CD14-positive monocyte (primary cell): ENCODE results near the gene PRSS3. TPM values are rescaled to one million over a fixed set of nuclear protein-coding genes. Genes with fewer than 3 reads are reported as not detected.

Source experiments
- DNase-seq, 3 donors: peaks; one replicate each; pipeline ENCODE4 v3.0.0-alpha.2; 2011 to 2022
- H2AFZ ChIP-seq: 2 replicates; pipeline ENCODE4 v1.6.0; 2012; ENCODE audit warnings: mild to moderate bottlenecking, low read depth, low read length, inconsistent platforms; ENCODE audit not compliant: insufficient read depth, poor library complexity, severe bottlenecking
- H3K27ac ChIP-seq, 2 donors: 1 replicate in 1 of 2; 2 replicates in 1 of 2; pipeline ENCODE4 v1.5.1; 2012 to 2013; ENCODE audit warnings: low read length in 2 of 2, control low read depth in 1 of 2, inconsistent platforms in 1 of 2, low read depth in 1 of 2, mild to moderate bottlenecking in 1 of 2
- H3K27me3 ChIP-seq, 2 donors: one replicate each; pipeline versions ENCODE4 v1.6.0 to v1.6.1; 2011 to 2013; ENCODE audit warnings: low read length in 2 of 2; ENCODE audit not compliant: control insufficient read depth in 2 of 2, insufficient read depth in 2 of 2
- H3K36me3 ChIP-seq, 2 donors: replicated peaks in 1 of 2; 1 replicate in 1 of 2; 2 replicates in 1 of 2; pipeline versions ENCODE4 v1.5.1 to v1.6.1; 2012 to 2013; ENCODE audit warnings: low read length in 2 of 2, control low read depth in 1 of 2, inconsistent platforms in 1 of 2, mild to moderate bottlenecking in 1 of 2; ENCODE audit not compliant: insufficient read depth in 2 of 2, control insufficient read depth in 1 of 2
- H3K4me1 ChIP-seq, 2 donors: 1 replicate in 1 of 2; 2 replicates in 1 of 2; pipeline versions ENCODE4 v1.5.1 to v1.6.1; 2012 to 2013; ENCODE audit warnings: low read length in 2 of 2, control low read depth in 1 of 2, inconsistent platforms in 1 of 2, mild to moderate bottlenecking in 1 of 2, moderate library complexity in 1 of 2; ENCODE audit not compliant: insufficient read depth in 2 of 2, control insufficient read depth in 1 of 2
- H3K4me2 ChIP-seq: replicated peaks from 2 replicates; pipeline ENCODE3; 2012; ENCODE audit warnings: low read length, moderate library complexity, mild to moderate bottlenecking; ENCODE audit not compliant: poor library complexity, severe bottlenecking; ENCODE audit errors: extremely low read depth
- H3K4me3 ChIP-seq, 3 experiments: fragments of 200-600 bp in 1 of 3; sonication (generic) in 1 of 3; replicated peaks in 1 of 3; 1 replicate in 2 of 3; 2 replicates in 1 of 3; pipeline ENCODE4 v1.5.1; 2011 to 2013; ENCODE audit warnings: low read length in 3 of 3, mild to moderate bottlenecking in 3 of 3, control low read depth in 2 of 3, low read depth in 2 of 3, inconsistent platforms in 1 of 3, moderate library complexity in 1 of 3
- H3K79me2 ChIP-seq: 2 replicates; pipeline ENCODE4 v1.6.0; 2012; ENCODE audit warnings: mild to moderate bottlenecking, control low read depth, inconsistent platforms, low read length, moderate library complexity; ENCODE audit not compliant: insufficient read depth
- H3K9ac ChIP-seq: 2 replicates; pipeline ENCODE4 v1.6.0; 2017; ENCODE audit warnings: low read length, mild to moderate bottlenecking; ENCODE audit not compliant: insufficient read depth, poor library complexity, severe bottlenecking
- H3K9me3 ChIP-seq, 2 donors: replicated peaks in 1 of 2; 1 replicate in 1 of 2; 2 replicates in 1 of 2; pipeline versions ENCODE4 v1.5.1 to v1.6.1; 2012 to 2013; ENCODE audit warnings: low read length in 2 of 2, control low read depth in 1 of 2; ENCODE audit not compliant: control insufficient read depth in 1 of 2, insufficient read depth in 1 of 2
- H4K20me1 ChIP-seq: 2 replicates; pipeline ENCODE4 v1.6.0; 2012; ENCODE audit warnings: mild to moderate bottlenecking, low read length, control low read depth, moderate library complexity; ENCODE audit not compliant: insufficient read depth
- H3K27ac Mint-ChIP-seq, 7 donors: one replicate each; pipeline ENCODE4 v1.8.0; 2020; ENCODE audit warnings: mild to moderate bottlenecking in 7 of 7, mixed read lengths in 7 of 7, moderate library complexity in 6 of 7, inconsistent platforms in 2 of 7
- H3K27me3 Mint-ChIP-seq, 3 donors: one replicate each; pipeline ENCODE4 v1.8.0; 2021 to 2022; ENCODE audit warnings: low read depth in 3 of 3, mild to moderate bottlenecking in 3 of 3, mixed read lengths in 3 of 3, moderate library complexity in 3 of 3, inconsistent platforms in 1 of 3
- H3K36me3 Mint-ChIP-seq, 2 donors: one replicate each; pipeline ENCODE4 v1.8.0; 2020; ENCODE audit warnings: mixed read lengths in 2 of 2, inconsistent platforms in 1 of 2, mild to moderate bottlenecking in 1 of 2
- H3K4me1 Mint-ChIP-seq: one replicate; pipeline ENCODE4 v1.8.0; 2020; ENCODE audit warnings: mild to moderate bottlenecking, mixed read lengths
- H3K4me3 Mint-ChIP-seq, 2 donors: one replicate each; pipeline ENCODE4 v1.8.0; 2020; ENCODE audit warnings: mild to moderate bottlenecking in 2 of 2, mixed read lengths in 2 of 2, moderate library complexity in 1 of 2
- H3K9me3 Mint-ChIP-seq, 7 donors: one replicate each; pipeline ENCODE4 v1.8.0; 2020 to 2022; ENCODE audit warnings: mixed read lengths in 7 of 7, mild to moderate bottlenecking in 6 of 7, moderate library complexity in 6 of 7, inconsistent platforms in 2 of 7
- WGBS: methylation state at CpG from one replicate; pipeline ENCODE4 v1.1.5; 2013; ENCODE audit warnings: missing lambda C conversion rate; ENCODE audit not compliant: insufficient coverage; 5-methylcytosine and 5-hydroxymethylcytosine counted together
- intact Hi-C, 2 donors: fragments of 100-400 bp; cut with micrococcal nuclease; formaldehyde crosslinking; loops; one replicate each; pipeline versions ENCODE4 v1.15.0 to v1.15.1; 2023
- polyA plus RNA-seq, 3 donors: library from polyadenylated mRNA; depleted of rRNA in 1 of 3; unstranded in 2 of 3; stranded (reverse) in 1 of 3; fragments of 300-500 nt in 2 of 3; fragments of >200 nt in 1 of 3; fragmentation: Illumina TruSeq in 2 of 3; gene quantifications; 1 replicate in 2 of 3; 2 replicates in 1 of 3; pipeline ENCODE4 v1.2.3, GENCODE V29; 2012 to 2021
- TF ChIP-seq, protein P1 (sequence below): fragments of 200-600 bp; IDR thresholded peaks from one replicate; pipeline ENCODE4 v1.8.0; 2022; ENCODE audit warnings: antibody characterized with exemption, mild to moderate bottlenecking

PRSS3 gene
- polyA plus RNA-seq, 3 donors, result not detected

DNA sequence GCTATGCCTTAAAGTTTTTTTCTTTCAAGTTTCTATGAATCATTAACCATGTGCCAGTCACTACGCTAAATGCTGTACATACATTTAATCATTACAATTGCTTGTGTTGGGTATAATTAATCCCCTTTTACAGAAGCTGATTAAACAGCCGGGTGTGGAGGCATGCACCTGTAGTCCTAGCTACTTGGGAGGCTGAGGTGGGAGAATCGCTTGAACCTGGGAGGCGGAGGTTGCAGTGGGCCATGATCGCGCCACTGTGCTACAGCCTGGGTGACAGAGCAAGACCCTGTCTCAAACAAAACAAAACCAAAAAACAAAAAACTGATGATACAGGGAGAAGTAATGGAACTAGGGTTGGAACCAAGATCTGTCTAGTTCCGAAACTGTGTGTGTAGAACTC lies 20.4 kb downstream of the PRSS3 start:
- DNase-seq, result no peak
- TF ChIP-seq, protein P1, sequence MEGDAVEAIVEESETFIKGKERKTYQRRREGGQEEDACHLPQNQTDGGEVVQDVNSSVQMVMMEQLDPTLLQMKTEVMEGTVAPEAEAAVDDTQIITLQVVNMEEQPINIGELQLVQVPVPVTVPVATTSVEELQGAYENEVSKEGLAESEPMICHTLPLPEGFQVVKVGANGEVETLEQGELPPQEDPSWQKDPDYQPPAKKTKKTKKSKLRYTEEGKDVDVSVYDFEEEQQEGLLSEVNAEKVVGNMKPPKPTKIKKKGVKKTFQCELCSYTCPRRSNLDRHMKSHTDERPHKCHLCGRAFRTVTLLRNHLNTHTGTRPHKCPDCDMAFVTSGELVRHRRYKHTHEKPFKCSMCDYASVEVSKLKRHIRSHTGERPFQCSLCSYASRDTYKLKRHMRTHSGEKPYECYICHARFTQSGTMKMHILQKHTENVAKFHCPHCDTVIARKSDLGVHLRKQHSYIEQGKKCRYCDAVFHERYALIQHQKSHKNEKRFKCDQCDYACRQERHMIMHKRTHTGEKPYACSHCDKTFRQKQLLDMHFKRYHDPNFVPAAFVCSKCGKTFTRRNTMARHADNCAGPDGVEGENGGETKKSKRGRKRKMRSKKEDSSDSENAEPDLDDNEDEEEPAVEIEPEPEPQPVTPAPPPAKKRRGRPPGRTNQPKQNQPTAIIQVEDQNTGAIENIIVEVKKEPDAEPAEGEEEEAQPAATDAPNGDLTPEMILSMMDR, result no peak
- H3K4me3 ChIP-seq, result peak overlapping the region in 1 of 3 experiments; percentile 91
- peak overlapping the region in 1 of 2 donors; percentile 77 for H3K4me3 Mint-ChIP-seq
- intact Hi-C loops, result loop anchor here in 1 of 2 donors (5.0 kb wide), 1 partner anchor 37 kb away; no protein-coding TSS in a partner anchor
- peak overlapping the region; percentile 99 for H3K27ac ChIP-seq
- H3K4me1 ChIP-seq, result peaks cover 41 to 56% of the 10 kb centered on the region in 2 donors
- H3K9me3 ChIP-seq, result no peaks in the 10 kb centered on the region
- peaks cover 4 to 8% of the 10 kb centered on the region in 2 donors for H3K36me3 Mint-ChIP-seq
- no peaks in the 10 kb centered on the region for H3K36me3 ChIP-seq
- peak overlapping the region; percentile 93 for H3K4me2 ChIP-seq
- H3K9me3 Mint-ChIP-seq, result peaks cover 0 to 3% (median 0%) of the 10 kb centered on the region in 7 donors
- peaks cover 46% of the 10 kb centered on the region for H3K4me1 Mint-ChIP-seq
- H4K20me1 ChIP-seq, result no peaks in the 10 kb centered on the region
- peaks cover 53% of the 10 kb centered on the region for H3K79me2 ChIP-seq
- peaks cover 0 to 4% (median 0%) of the 10 kb centered on the region in 3 donors for H3K27me3 Mint-ChIP-seq
- WGBS, result no CpG with 5 or more reads among the region's 7 CpGs
- H3K27me3 ChIP-seq, result no peaks in the 10 kb centered on the region
- peak overlapping the region; percentile 100 for H3K9ac ChIP-seq
- peak overlapping the region; percentile 97 to 99 (median 98) for H3K27ac Mint-ChIP-seq
- no peak overlapping the region for H2AFZ ChIP-seq

DNA sequence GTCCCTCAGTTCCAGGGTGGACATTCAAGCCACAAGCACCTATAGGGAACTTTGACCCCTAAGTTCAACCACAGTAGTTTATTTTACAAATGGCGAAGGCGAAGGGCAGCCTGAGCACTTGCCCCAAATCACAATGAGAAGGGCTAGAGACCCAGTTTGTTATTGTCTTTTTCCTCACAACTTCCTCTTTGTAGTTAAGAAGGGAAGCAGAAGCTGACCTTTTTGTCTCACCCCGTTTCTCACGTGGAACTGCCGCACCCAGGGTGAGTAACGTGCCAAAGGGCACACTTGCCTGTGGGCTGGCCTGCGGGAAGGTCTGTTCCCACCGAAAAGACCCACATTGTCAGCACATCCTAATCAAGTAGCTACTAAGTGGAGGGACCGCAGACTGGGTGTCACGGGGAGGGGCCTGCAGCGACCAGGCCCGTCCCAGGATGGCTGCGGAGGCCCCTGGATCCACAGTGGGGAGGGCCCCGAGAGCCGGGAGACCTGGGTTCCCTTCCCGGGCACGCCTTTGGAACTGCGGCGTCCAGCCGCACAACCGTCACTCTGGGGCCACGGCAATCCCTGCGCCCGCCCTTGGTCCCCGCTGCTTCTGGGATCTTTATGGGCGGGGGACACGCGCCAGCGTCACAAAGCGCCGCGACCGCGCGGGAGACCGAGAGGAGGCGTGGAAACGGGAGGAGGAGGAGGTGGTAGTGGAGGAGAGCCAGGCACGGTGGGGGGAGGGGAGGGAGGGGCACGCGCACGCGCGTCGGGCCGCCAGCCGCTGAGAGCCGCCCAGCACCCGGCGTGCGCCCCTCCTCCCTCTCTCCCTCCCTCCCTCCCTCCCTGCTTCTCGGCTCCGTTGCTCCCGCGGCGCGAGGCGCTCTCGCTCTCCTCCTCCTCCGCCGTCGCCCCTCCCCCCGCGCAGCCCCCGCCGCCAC lies 21.2 kb downstream of the PRSS3 start, which contains the start of gene UBE2R2:
TSS of gene UBE2R2 (plus strand) at position 834 of the 926 bp plus-strand sequence. CDS start 598 bp downstream, outside the sequence.
- under 1% methylated on average over 32 of the region's 66 CpGs for WGBS
- peak within 1 kb of the TSS; percentile 71 to 91 (median 89) for H3K4me3 ChIP-seq
- H3K79me2 ChIP-seq, result peaks cover 61% of the 10 kb centered on the region
- TF ChIP-seq, protein P1, result no peak
- peaks cover 46 to 64% of the 10 kb centered on the region in 2 donors for H3K4me1 ChIP-seq
- H3K36me3 ChIP-seq, result no peaks in the 10 kb centered on the region
- peaks cover 4% of the 10 kb centered on the region for H4K20me1 ChIP-seq
- peak; percentile 98 to 99 (median 99) for DNase-seq
- no peaks in the 10 kb centered on the region for H3K27me3 ChIP-seq
- peaks cover 9 to 11% of the 10 kb centered on the region in 2 donors for H3K36me3 Mint-ChIP-seq
- no peaks in the 10 kb centered on the region for H3K9me3 ChIP-seq
- H2AFZ ChIP-seq, result no peak within 1 kb of the TSS
- intact Hi-C loops, result loop anchor here in 1 of 2 donors (5.0 kb wide), 1 partner anchor 36 kb away; no protein-coding TSS in a partner anchor
- no peaks in the 10 kb centered on the region for H3K27me3 Mint-ChIP-seq
- H3K9me3 Mint-ChIP-seq, result peaks cover 0 to 3% (median 0%) of the 10 kb centered on the region in 7 donors
- H3K4me3 Mint-ChIP-seq, result peak within 1 kb of the TSS; percentile 90 to 98
- peaks cover 52% of the 10 kb centered on the region for H3K4me1 Mint-ChIP-seq
- peak within 1 kb of the TSS; percentile 97 to 99 (median 98) for H3K27ac Mint-ChIP-seq
- peak within 1 kb of the TSS; percentile 100 for H3K9ac ChIP-seq
- peak within 1 kb of the TSS; percentile 93 for H3K4me2 ChIP-seq
- H3K27ac ChIP-seq, result peak within 1 kb of the TSS; percentile 99
